HEK293 (cell line): ENCODE data around the gene SPNS1.

ENCODE experiments used
- AEBP2 ChIP-seq: fragments of 450-650 bp; formaldehyde crosslinking; IDR thresholded peaks from 2 replicates; pipeline ENCODE4 v1.5.1; 2016; ENCODE audit warnings: missing biosample characterization, missing genetic modification characterization, borderline replicate concordance
- EGR2 ChIP-seq: fragments of 450-650 bp; formaldehyde crosslinking; IDR thresholded peaks from 2 replicates; pipeline ENCODE4 v1.5.1; 2016; ENCODE audit warnings: low read depth, missing biosample characterization, missing genetic modification characterization
- KLF10 ChIP-seq: fragments of 450-650 bp; IDR thresholded peaks from 2 replicates; pipeline ENCODE4 v1.5.1; 2018; ENCODE audit warnings: missing biosample characterization, mild to moderate bottlenecking, missing genetic modification characterization
- KLF17 ChIP-seq: fragments of 450-650 bp; formaldehyde crosslinking; IDR thresholded peaks from 2 replicates; pipeline ENCODE4 v1.5.1; 2016; ENCODE audit warnings: missing biosample characterization, missing genetic modification characterization
- KLF8 ChIP-seq: fragments of 450-650 bp; formaldehyde crosslinking; IDR thresholded peaks from 2 replicates; pipeline ENCODE4 v1.5.1; 2016; ENCODE audit warnings: missing biosample characterization, missing genetic modification characterization
- OSR2 ChIP-seq: fragments of 450-650 bp; formaldehyde crosslinking; IDR thresholded peaks from 2 replicates; pipeline ENCODE4 v1.5.1; 2016; ENCODE audit warnings: missing biosample characterization, missing genetic modification characterization
- OVOL3 ChIP-seq: fragments of 450-650 bp; formaldehyde crosslinking; IDR thresholded peaks from 2 replicates; pipeline ENCODE4 v1.5.1; 2016; ENCODE audit warnings: missing biosample characterization, missing genetic modification characterization
- PATZ1 ChIP-seq: fragments of 450-650 bp; formaldehyde crosslinking; IDR thresholded peaks from 2 replicates; pipeline ENCODE4 v1.5.1; 2016; ENCODE audit warnings: missing biosample characterization, missing genetic modification characterization
- PRDM1 ChIP-seq: fragments of 450-650 bp; formaldehyde crosslinking; IDR thresholded peaks from 2 replicates; pipeline ENCODE4; 2016; ENCODE audit warnings: missing biosample characterization, missing genetic modification characterization
- YY2 ChIP-seq: fragments of 450-650 bp; formaldehyde crosslinking; IDR thresholded peaks from 2 replicates; pipeline ENCODE4 v1.5.1; 2016; ENCODE audit warnings: missing biosample characterization, missing genetic modification characterization
- ZBTB8A ChIP-seq: fragments of 450-650 bp; formaldehyde crosslinking; IDR thresholded peaks from 2 replicates; pipeline ENCODE4 v1.5.1; 2016; ENCODE audit warnings: missing biosample characterization, missing genetic modification characterization
- ZFHX2 ChIP-seq: fragments of 450-650 bp; formaldehyde crosslinking; conservative IDR thresholded peaks from 2 replicates; pipeline ENCODE4 v1.5.1; 2016; ENCODE audit warnings: missing biosample characterization, missing genetic modification characterization
- ZNF155 ChIP-seq: fragments of 450-650 bp; formaldehyde crosslinking; IDR thresholded peaks from 2 replicates; pipeline ENCODE4 v1.5.1; 2016; ENCODE audit warnings: missing biosample characterization, missing genetic modification characterization
- ZNF223 ChIP-seq: fragments of 450-650 bp; formaldehyde crosslinking; IDR thresholded peaks from 2 replicates; pipeline ENCODE4 v1.5.1; 2016; ENCODE audit warnings: missing biosample characterization, missing genetic modification characterization
- ZNF341 ChIP-seq: fragments of 450-650 bp; formaldehyde crosslinking; IDR thresholded peaks from 2 replicates; pipeline ENCODE4; 2016; ENCODE audit warnings: low read depth, missing biosample characterization, missing genetic modification characterization
- ZNF449 ChIP-seq: fragments of 450-650 bp; formaldehyde crosslinking; IDR thresholded peaks from 2 replicates; pipeline ENCODE4 v1.5.1; 2017; ENCODE audit warnings: missing biosample characterization, mild to moderate bottlenecking, missing genetic modification characterization, moderate library complexity
- ZNF501 ChIP-seq: fragments of 450-650 bp; formaldehyde crosslinking; IDR thresholded peaks from 2 replicates; pipeline ENCODE4 v1.5.1; 2016; ENCODE audit warnings: missing biosample characterization, missing genetic modification characterization
- ZNF514 ChIP-seq: fragments of 450-650 bp; formaldehyde crosslinking; IDR thresholded peaks from 2 replicates; pipeline ENCODE4 v1.5.1; 2016; ENCODE audit warnings: missing biosample characterization, missing genetic modification characterization
- ZNF555 ChIP-seq: fragments of 450-650 bp; formaldehyde crosslinking; conservative IDR thresholded peaks from 2 replicates; pipeline ENCODE4 v1.5.1; 2017; ENCODE audit warnings: missing biosample characterization, mild to moderate bottlenecking, missing genetic modification characterization, inconsistent platforms
- ZNF629 ChIP-seq: fragments of 450-650 bp; formaldehyde crosslinking; IDR thresholded peaks from 2 replicates; pipeline ENCODE4 v1.5.1; 2017; ENCODE audit warnings: missing biosample characterization, missing genetic modification characterization
- ZNF660 ChIP-seq: fragments of 450-650 bp; IDR thresholded peaks from 2 replicates; pipeline ENCODE4 v1.5.1; 2018; ENCODE audit warnings: missing biosample characterization, mild to moderate bottlenecking, missing genetic modification characterization
- ZNF677 ChIP-seq: fragments of 450-650 bp; IDR thresholded peaks from 2 replicates; pipeline ENCODE4 v1.5.0; 2018; ENCODE audit warnings: missing biosample characterization, mild to moderate bottlenecking, missing genetic modification characterization, moderate library complexity
- ZNF692 ChIP-seq: fragments of 450-650 bp; formaldehyde crosslinking; IDR thresholded peaks from 2 replicates; pipeline ENCODE4 v1.5.1; 2016; ENCODE audit warnings: missing biosample characterization, missing genetic modification characterization
- ZNF704 ChIP-seq: fragments of 450-650 bp; formaldehyde crosslinking; IDR thresholded peaks from 2 replicates; pipeline ENCODE4 v1.5.1; 2016; ENCODE audit warnings: missing biosample characterization, missing genetic modification characterization
- ZNF777 ChIP-seq: fragments of 450-650 bp; formaldehyde crosslinking; IDR thresholded peaks from 2 replicates; pipeline ENCODE4 v1.5.1; 2017; ENCODE audit warnings: missing biosample characterization, missing genetic modification characterization, borderline replicate concordance
- ZNF792 ChIP-seq: fragments of 450-650 bp; formaldehyde crosslinking; IDR thresholded peaks from 2 replicates; pipeline ENCODE4 v1.5.1; 2016; ENCODE audit warnings: missing biosample characterization, missing genetic modification characterization

The SPNS1 gene

GRCh38 chr16:28951410-28951943 lies 23.1 kb upstream of the SPNS1 start (continued):
- no peak for TF ChIP-seq OSR2
- TF ChIP-seq ZNF677 (tag by site-specific recombination): no peak
- no peak for TF ChIP-seq ZNF501
- 0 out of 2 replicates have a peak, but pooled peaks have one; percentile 8 for TF ChIP-seq ZNF660 (tag by site-specific recombination)
- TF ChIP-seq KLF8: 0 out of 2 replicates have a peak, but pooled peaks have one; percentile 16
- TF ChIP-seq ZNF777 (tag by site-specific recombination): no peak
- TF ChIP-seq ZNF514 (tag by site-specific recombination): no peak
- no peak for TF ChIP-seq KLF10 (tag by site-specific recombination)
- TF ChIP-seq ZNF792 (tag by site-specific recombination): no peak
- TF ChIP-seq ZNF555 (tag by site-specific recombination): no peak
- no peak for TF ChIP-seq ZNF155 (tag by site-specific recombination)
- TF ChIP-seq PRDM1 (tag by site-specific recombination): no peak
- TF ChIP-seq ZNF223 (tag by site-specific recombination): no peak
- TF ChIP-seq ZNF704 (tag by site-specific recombination): no peak
- no peak for TF ChIP-seq ZNF692 (tag by site-specific recombination)
- TF ChIP-seq ZNF449 (tag by site-specific recombination): no peak
- TF ChIP-seq ZNF341 (tag by site-specific recombination): peak; percentile 78; the same call in 1 of the 2 replicates
- peak; percentile 81 for TF ChIP-seq PATZ1 (tag by site-specific recombination)
- TF ChIP-seq ZFHX2 (tag by site-specific recombination): no peak
- no peak for TF ChIP-seq OVOL3 (tag by site-specific recombination)
- TF ChIP-seq ZNF629 (tag by site-specific recombination): no peak
- TF ChIP-seq ZBTB8A (tag by site-specific recombination): peak; percentile 61
- TF ChIP-seq AEBP2: no peak
- TF ChIP-seq YY2 (tag by site-specific recombination): no peak
- 0 out of 2 replicates have a peak, but pooled peaks have one; percentile 53 for TF ChIP-seq KLF17 (tag by site-specific recombination)
- no peak for TF ChIP-seq EGR2 (tag by site-specific recombination)
